ENCODE measurements around the gene GART.

DNA sequence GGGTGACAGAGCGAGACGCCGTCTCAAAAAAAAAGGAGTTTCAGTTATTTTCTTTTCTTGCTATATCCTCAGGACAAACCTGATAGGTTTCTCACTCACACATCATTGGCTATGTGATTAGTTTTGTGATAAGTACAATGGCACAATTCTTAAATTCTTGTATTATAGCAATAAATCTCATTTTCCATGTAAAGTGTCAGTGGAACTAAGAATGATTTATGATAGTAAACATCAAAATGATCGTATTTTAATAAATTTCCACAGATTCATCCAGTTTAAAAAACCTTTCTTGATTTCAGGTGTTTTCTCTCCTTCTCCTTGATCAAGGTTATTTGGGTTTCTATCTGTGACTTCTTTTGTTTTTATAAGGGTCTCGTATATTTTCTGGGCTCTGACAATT, 53.9 kb downstream of the GART start:
- TF ChIP-seq, protein P1, sequence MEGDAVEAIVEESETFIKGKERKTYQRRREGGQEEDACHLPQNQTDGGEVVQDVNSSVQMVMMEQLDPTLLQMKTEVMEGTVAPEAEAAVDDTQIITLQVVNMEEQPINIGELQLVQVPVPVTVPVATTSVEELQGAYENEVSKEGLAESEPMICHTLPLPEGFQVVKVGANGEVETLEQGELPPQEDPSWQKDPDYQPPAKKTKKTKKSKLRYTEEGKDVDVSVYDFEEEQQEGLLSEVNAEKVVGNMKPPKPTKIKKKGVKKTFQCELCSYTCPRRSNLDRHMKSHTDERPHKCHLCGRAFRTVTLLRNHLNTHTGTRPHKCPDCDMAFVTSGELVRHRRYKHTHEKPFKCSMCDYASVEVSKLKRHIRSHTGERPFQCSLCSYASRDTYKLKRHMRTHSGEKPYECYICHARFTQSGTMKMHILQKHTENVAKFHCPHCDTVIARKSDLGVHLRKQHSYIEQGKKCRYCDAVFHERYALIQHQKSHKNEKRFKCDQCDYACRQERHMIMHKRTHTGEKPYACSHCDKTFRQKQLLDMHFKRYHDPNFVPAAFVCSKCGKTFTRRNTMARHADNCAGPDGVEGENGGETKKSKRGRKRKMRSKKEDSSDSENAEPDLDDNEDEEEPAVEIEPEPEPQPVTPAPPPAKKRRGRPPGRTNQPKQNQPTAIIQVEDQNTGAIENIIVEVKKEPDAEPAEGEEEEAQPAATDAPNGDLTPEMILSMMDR (conservative IDR thresholded peaks at IDR 0.05 in 1 of 2, IDR thresholded peaks at IDR 0.05 in 1 of 2; ENCODE audit: extremely low read depth in 1 of 2, insufficient read depth in 1 of 2, low read depth in 1 of 2, low read length in 2 of 2) = no peak
- no peak for TF ChIP-seq EZH2 (IDR thresholded peaks at IDR 0.05; ENCODE audit: borderline replicate concordance, low read length)
